Duodenal mucosa (tissue), 2 donors: Measurements from ENCODE around the gene ZNF860.

Source experiments
- H3K27ac ChIP-seq: one replicate; pipeline ENCODE4 v1.7.0; 2013; ENCODE audit warnings: low read depth, low read length
- H3K27me3 ChIP-seq, 2 donors: one replicate each; pipeline ENCODE4 v1.7.0; 2013; ENCODE audit warnings: low read length in 2 of 2, control low read depth in 1 of 2; ENCODE audit not compliant: insufficient read depth in 2 of 2, control insufficient read depth in 1 of 2
- H3K36me3 ChIP-seq, 2 donors: one replicate each; pipeline ENCODE4 v1.7.0; 2013; ENCODE audit warnings: low read length in 2 of 2, control low read depth in 1 of 2; ENCODE audit not compliant: insufficient read depth in 2 of 2, control insufficient read depth in 1 of 2
- H3K4me1 ChIP-seq, 2 donors: one replicate each; pipeline ENCODE4 v1.7.0; 2013; ENCODE audit warnings: low read length in 2 of 2, control low read depth in 1 of 2; ENCODE audit not compliant: insufficient read depth in 2 of 2, control insufficient read depth in 1 of 2
- H3K4me3 ChIP-seq, 2 donors: one replicate each; pipeline ENCODE4 v1.7.0; 2013; ENCODE audit warnings: low read length in 2 of 2, low read depth in 1 of 2
- H3K9ac ChIP-seq, 2 donors: one replicate each; pipeline ENCODE4 v1.7.0; 2013; ENCODE audit warnings: low read length in 2 of 2, low read depth in 1 of 2
- H3K9me3 ChIP-seq, 2 donors: one replicate each; pipeline ENCODE4 v1.7.0; 2013; ENCODE audit warnings: low read length in 2 of 2, control low read depth in 1 of 2; ENCODE audit not compliant: control insufficient read depth in 1 of 2

ZNF860 gene

GRCh38 chr3:31981206-31982181 lies at the start of gene ZNF860, which contains the start of gene OSBPL10:
ZNF860 (plus strand) TSS chr3:31981750; CDS start chr3:31989080, 7,330 bp downstream.
OSBPL10 (minus strand) TSS chr3:31981262; CDS start chr3:31981179, 83 bp downstream.
- H3K9me3 ChIP-seq: no peaks in the 10 kb centered on the region
- H3K9ac ChIP-seq: peak within 1 kb of the TSS; percentile 65 to 73
- H3K27me3 ChIP-seq: no peaks in the 10 kb centered on the region
- H3K4me1 ChIP-seq: peaks cover 6 to 18% of the 10 kb centered on the region in 2 donors
- peak within 1 kb of the TSS; percentile 89 for H3K27ac ChIP-seq
- H3K36me3 ChIP-seq: no peaks in the 10 kb centered on the region
- peak within 1 kb of the TSS; percentile 80 to 91 for H3K4me3 ChIP-seq

DNA sequence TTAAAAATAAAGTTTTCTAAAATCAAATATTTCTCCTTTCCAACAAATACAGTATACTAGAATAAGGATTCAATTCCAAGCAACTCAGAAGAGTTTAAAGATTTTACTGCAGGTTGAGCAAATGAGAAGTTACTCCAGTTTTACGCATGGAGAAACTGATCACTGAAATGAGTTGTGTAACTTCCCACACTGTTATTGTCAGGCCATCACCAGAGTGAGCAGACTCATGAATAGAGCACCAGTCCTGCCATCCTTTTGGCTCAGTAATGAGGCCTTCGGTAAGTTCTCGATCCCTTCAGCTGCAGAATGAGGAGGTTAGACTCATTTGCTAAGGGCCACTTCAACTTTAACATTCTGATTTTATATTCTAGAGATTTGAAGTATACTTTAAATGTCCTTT lies 48.6 kb upstream of the ZNF860 start:
- H3K27ac ChIP-seq: no peak overlapping the region
- no peaks in the 10 kb centered on the region for H3K27me3 ChIP-seq
- H3K4me1 ChIP-seq: peaks cover 0 to 9% of the 10 kb centered on the region in 2 donors
- no peaks in the 10 kb centered on the region for H3K9me3 ChIP-seq
- H3K9ac ChIP-seq: no peak overlapping the region
- no peaks in the 10 kb centered on the region for H3K36me3 ChIP-seq
- H3K4me3 ChIP-seq: no peak overlapping the region

DNA sequence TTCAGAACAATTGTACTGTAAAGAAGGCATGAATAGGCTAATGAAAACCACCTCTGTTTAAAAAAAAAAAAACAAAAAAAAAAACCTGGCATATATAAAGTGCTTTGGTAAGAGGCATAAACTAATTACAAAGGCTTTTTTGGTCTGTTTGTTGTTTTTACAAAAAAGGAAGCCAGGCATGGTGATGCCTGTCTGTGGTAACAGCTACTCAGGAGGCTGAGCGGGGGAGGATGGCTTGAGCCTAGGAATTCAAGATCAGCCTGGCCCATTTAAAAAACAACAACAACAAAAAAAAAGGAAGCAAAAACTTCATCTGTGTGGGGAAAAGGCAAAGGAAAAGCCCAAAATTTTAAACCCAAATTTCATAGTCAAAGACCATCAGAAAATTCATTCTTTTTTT lies 47.5 kb upstream of the ZNF860 start:
- Histone ChIP-seq H3K27me3 (no peaks in the 10 kb centered on the region), H3K4me1 (peaks cover 0 to 9% of the 10 kb centered on the region in 2 donors), H3K9me3 (no peaks in the 10 kb centered on the region), H3K4me3 (no peak overlapping the region), H3K9ac (no peak overlapping the region), H3K36me3 (no peaks in the 10 kb centered on the region), H3K27ac (no peak overlapping the region)

DNA sequence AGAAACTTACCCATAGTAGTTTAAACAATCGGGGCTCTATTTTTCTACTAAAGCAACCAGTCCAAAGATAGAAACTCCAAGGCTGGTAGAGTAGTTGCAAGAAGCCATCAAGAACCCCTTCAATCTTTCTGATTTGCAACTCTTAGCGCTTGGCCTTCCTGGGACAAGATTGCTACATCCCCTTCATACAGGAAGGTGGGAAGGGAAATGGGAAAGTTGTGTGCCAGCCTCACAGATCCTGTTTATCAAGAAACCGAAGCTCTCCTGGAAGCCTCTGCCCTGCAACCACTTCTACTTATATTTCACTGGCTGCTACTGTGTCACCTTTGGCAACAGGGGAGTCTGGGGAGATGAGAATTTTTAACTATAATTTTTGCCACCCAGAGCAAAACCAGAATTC lies 46.7 kb upstream of the ZNF860 start:
- no peaks in the 10 kb centered on the region for H3K9me3 ChIP-seq
- no peak overlapping the region for H3K9ac ChIP-seq
- no peak overlapping the region for H3K4me3 ChIP-seq
- H3K27me3 ChIP-seq: no peaks in the 10 kb centered on the region
- peaks cover 0 to 9% of the 10 kb centered on the region in 2 donors for H3K4me1 ChIP-seq
- no peak overlapping the region for H3K27ac ChIP-seq
- H3K36me3 ChIP-seq: no peaks in the 10 kb centered on the region

- Histone ChIP-seq H3K4me1 (peaks cover 0 to 9% of the 10 kb centered on the region in 2 donors), H3K27ac (no peak overlapping the region), H3K27me3 (no peaks in the 10 kb centered on the region), H3K9me3 (no peaks in the 10 kb centered on the region), H3K36me3 (no peaks in the 10 kb centered on the region), H3K9ac (no peak overlapping the region), H3K4me3 (no peak overlapping the region)
Observed at GRCh38 chr3:31936420-31937060, 45.0 kb upstream of the ZNF860 start.

- no peak overlapping the region for H3K27ac ChIP-seq
- H3K36me3 ChIP-seq: no peaks in the 10 kb centered on the region
- no peak overlapping the region for H3K9ac ChIP-seq
- no peaks in the 10 kb centered on the region for H3K9me3 ChIP-seq
- H3K4me3 ChIP-seq: no peak overlapping the region
- H3K4me1 ChIP-seq: peaks cover 0 to 9% of the 10 kb centered on the region in 2 donors
- H3K27me3 ChIP-seq: no peaks in the 10 kb centered on the region
Observed at GRCh38 chr3:31937225-31937624, 44.3 kb upstream of the ZNF860 start.

DNA sequence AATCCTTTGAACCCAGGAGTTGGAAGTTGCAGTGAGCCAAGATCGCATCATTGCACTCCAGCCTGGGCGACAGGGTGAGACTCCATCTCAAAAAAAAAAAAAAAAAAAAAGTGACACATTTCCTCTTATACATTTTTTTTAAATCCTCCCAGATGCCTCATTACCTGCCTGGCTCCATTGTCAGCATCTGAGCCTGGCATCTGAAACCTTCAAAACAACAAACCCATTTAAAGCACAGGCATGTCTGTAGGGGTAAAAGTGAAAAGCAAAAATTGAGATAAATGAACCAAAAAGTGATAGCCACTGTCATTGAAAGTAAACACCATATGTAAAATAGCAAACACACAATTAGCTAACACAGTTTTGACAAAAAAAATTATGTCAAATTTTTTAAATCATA lies 39.1 kb upstream of the ZNF860 start:
- Histone ChIP-seq H3K27ac (no peak overlapping the region), H3K36me3 (no peaks in the 10 kb centered on the region), H3K27me3 (no peaks in the 10 kb centered on the region), H3K9me3 (no peaks in the 10 kb centered on the region), H3K4me1 (peaks cover 3 to 5% of the 10 kb centered on the region in 2 donors), H3K4me3 (no peak overlapping the region), H3K9ac (no peak overlapping the region)

DNA sequence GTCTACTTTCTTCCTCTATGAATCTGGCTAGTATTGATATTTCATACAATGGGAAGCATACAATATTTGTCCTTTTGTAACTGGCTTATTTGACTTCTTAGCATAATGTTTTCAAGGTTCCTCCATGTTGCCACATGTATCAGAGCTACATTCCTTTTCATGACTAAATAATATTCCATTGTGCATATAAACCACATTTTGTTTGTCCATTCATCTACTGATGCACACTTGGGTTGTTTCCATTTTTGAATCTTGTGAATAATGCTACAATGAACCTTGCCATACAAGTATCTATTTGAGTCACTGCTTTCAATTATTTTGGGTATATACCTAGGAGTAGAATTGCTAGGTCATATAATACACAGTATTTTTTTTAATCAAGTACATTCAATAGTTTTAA lies 38.5 kb upstream of the ZNF860 start:
- Histone ChIP-seq H3K4me1 (peaks cover 9 to 11% of the 10 kb centered on the region in 2 donors), H3K27me3 (no peaks in the 10 kb centered on the region), H3K27ac (no peak overlapping the region), H3K9ac (no peak overlapping the region), H3K9me3 (no peaks in the 10 kb centered on the region), H3K36me3 (no peaks in the 10 kb centered on the region), H3K4me3 (no peak overlapping the region)

- Histone ChIP-seq H3K9me3 (no peaks in the 10 kb centered on the region), H3K4me3 (no peak overlapping the region), H3K27me3 (no peaks in the 10 kb centered on the region), H3K27ac (no peak overlapping the region), H3K4me1 (peaks cover 15 to 16% of the 10 kb centered on the region in 2 donors), H3K9ac (no peak overlapping the region), H3K36me3 (no peaks in the 10 kb centered on the region)
Observed at GRCh38 chr3:31945738-31946052, 35.9 kb upstream of the ZNF860 start.

GRCh38 chr3:31946484-31947081 lies 35.0 kb upstream of the ZNF860 start:
- Histone ChIP-seq H3K9ac (no peak overlapping the region), H3K27ac (no peak overlapping the region), H3K4me1 (peaks cover 15 to 16% of the 10 kb centered on the region in 2 donors), H3K36me3 (no peaks in the 10 kb centered on the region), H3K4me3 (no peak overlapping the region), H3K27me3 (no peaks in the 10 kb centered on the region), H3K9me3 (no peaks in the 10 kb centered on the region)
